NCI-H1092 treated with DMSO at 0.1 percent for 48 hours (cell line): Measurements from ENCODE around the gene DLGAP4.

Experiments used
- DNase-seq: peaks from one replicate; lab custom pipeline; 2025; lab: John Stamatoyannopoulos, UW

Gene DLGAP4

GRCh38 chr20:36352843-36353553 is 46.9 kb downstream of the DLGAP4 start:
- no peak for DNase-seq

GRCh38 chr20:36353740-36354139 is 47.6 kb downstream of the DLGAP4 start:
- no peak for DNase-seq

- no peak for DNase-seq
Measured at GRCh38 chr20:36355469-36356171, 49.5 kb downstream of the DLGAP4 start.

- no peak for DNase-seq
Measured at GRCh38 chr20:36359668-36360406, 53.7 kb downstream of the DLGAP4 start.

- no peak for DNase-seq
Measured at GRCh38 chr20:36360429-36360828, 54.3 kb downstream of the DLGAP4 start.

- no peak for DNase-seq
Measured at GRCh38 chr20:36361406-36361805, 55.3 kb downstream of the DLGAP4 start.

- DNase-seq = no peak
Measured at GRCh38 chr20:36362261-36362660, 56.1 kb downstream of the DLGAP4 start.

GRCh38 chr20:36362978-36363713 is 57.0 kb downstream of the DLGAP4 start:
- no peak for DNase-seq

- DNase-seq = no peak
Measured at GRCh38 chr20:36364506-36364905, 58.4 kb downstream of the DLGAP4 start.

- no peak for DNase-seq
Measured at GRCh38 chr20:36366623-36367369, 60.7 kb downstream of the DLGAP4 start.

- no peak for DNase-seq
Measured at GRCh38 chr20:36367370-36367745, 61.2 kb downstream of the DLGAP4 start.

- peak; percentile 3 for DNase-seq
Measured at GRCh38 chr20:36367907-36368799, 62.0 kb downstream of the DLGAP4 start.

- DNase-seq = no peak
Measured at GRCh38 chr20:36368869-36369268, 62.7 kb downstream of the DLGAP4 start.

GRCh38 chr20:36369739-36370138 is 63.6 kb downstream of the DLGAP4 start:
- no peak for DNase-seq

GRCh38 chr20:36370991-36371790 is 65.1 kb downstream of the DLGAP4 start:
- no peak for DNase-seq

- no peak for DNase-seq
Measured at GRCh38 chr20:36372666-36373065, 66.5 kb downstream of the DLGAP4 start.

GRCh38 chr20:36373089-36373488 is 67.0 kb downstream of the DLGAP4 start:
- no peak for DNase-seq

- DNase-seq = no peak
Measured at GRCh38 chr20:36374995-36375394, 68.9 kb downstream of the DLGAP4 start.
